Activated T-helper 1 cell treated with anti-CD3 and anti-CD28 coated beads, Interleukin-12 subunit alpha, Interleukin-12 subunit beta, Interleukin-2, Interleukin-4 antibody, amounts not matched to agents 30 ng/mL and 10 ng/mL and 1 ng/mL, durations not matched to agents 14 hours and 24 hours and 36 hours (primary cell): ENCODE data around the gene PUM2. TPM values are rescaled to one million over a fixed set of nuclear protein-coding genes. Genes with fewer than 3 reads are reported as not detected.

Experiments
- DNase-seq: peaks from one replicate; pipeline ENCODE4 v3.0.0; 2021; ENCODE audit warnings: low spot score
- H3K27ac Mint-ChIP-seq: one replicate; pipeline ENCODE4 v1.8.0; 2021; ENCODE audit warnings: mild to moderate bottlenecking, mixed read lengths
- H3K27me3 Mint-ChIP-seq: one replicate; pipeline ENCODE4 v1.8.0; 2022; ENCODE audit warnings: mild to moderate bottlenecking, moderate library complexity, mixed read lengths; ENCODE audit not compliant: insufficient read depth
- H3K36me3 Mint-ChIP-seq: one replicate; pipeline ENCODE4 v1.8.0; 2021; ENCODE audit warnings: low read depth, mixed read lengths
- H3K4me1 Mint-ChIP-seq: one replicate; pipeline ENCODE4 v1.8.0; 2021; ENCODE audit warnings: low read depth, mixed read lengths
- H3K4me3 Mint-ChIP-seq: one replicate; pipeline ENCODE4 v1.8.0; 2021; ENCODE audit warnings: mild to moderate bottlenecking, moderate library complexity, mixed read lengths
- H3K9me3 Mint-ChIP-seq: one replicate; pipeline ENCODE4 v1.8.0; 2021; ENCODE audit warnings: mixed read lengths
- intact Hi-C: fragments of 100-400 bp; cut with micrococcal nuclease; formaldehyde crosslinking; loops from one replicate; pipeline ENCODE4 v1.15.1; 2024
- total RNA-seq: library from RNA; stranded (reverse); gene quantifications from 2 replicates; pipeline ENCODE4 v1.2.3, GENCODE V29; 2022

The PUM2 gene
- total RNA-seq, 1 donor from 2014 or later = 125 TPM

- Mint-ChIP-seq H3K4me1 (no peaks in the 10 kb centered on the region), H3K4me3 (no peak overlapping the region), H3K27me3 (peaks cover 37% of the 10 kb centered on the region), H3K36me3 (no peaks in the 10 kb centered on the region), H3K27ac (no peak overlapping the region), H3K9me3 (no peaks in the 10 kb centered on the region)
- DNase-seq = no peak
- intact Hi-C loops = loop anchor here (10.0 kb wide), 1 partner anchor 425 kb away; the partner anchor contains the start of gene HS1BP3
Observed at GRCh38 chr2:20229322-20230113, 121.1 kb downstream of the PUM2 start.

DNA sequence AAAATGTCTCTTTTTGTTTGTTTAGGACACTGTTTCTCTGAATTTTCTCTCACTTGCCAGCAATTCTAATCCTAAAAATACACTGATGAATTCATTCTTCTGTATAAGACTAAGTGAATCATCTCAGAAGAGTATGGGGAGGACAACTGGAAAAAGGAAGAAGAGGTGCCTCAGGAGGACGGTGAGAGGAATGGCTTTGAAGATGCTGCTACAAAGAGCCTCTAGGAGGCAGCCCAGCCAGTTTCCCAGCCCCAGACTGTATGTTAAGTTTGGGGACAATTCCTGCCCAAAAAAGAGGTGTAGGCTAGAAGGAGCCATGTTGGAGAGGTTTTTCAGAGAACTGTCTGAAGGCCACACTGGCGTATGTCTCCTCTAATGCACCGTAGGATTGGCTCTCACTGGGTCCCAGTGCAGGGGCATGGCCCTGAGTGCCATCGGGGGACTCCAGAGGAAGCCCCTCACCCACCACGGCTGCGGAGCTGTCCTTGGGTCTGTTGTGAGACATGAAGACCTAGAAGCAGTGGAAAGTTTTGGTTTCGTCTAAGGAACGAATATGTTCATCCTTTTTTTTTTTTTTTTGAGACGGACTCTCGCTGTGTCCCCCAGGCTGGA, 122.6 kb downstream of the PUM2 start:
- Mint-ChIP-seq H3K27me3 (peaks cover 39% of the 10 kb centered on the region), H3K4me1 (no peaks in the 10 kb centered on the region), H3K9me3 (no peaks in the 10 kb centered on the region), H3K27ac (no peak overlapping the region), H3K4me3 (no peak overlapping the region), H3K36me3 (no peaks in the 10 kb centered on the region)
- intact Hi-C loops = loop anchor here (10.0 kb wide), 1 partner anchor 427 kb away; the partner anchor contains the start of gene HS1BP3
- no peak for DNase-seq

- DNase-seq = no peak
- Mint-ChIP-seq H3K27me3 (peaks cover 57% of the 10 kb centered on the region), H3K9me3 (no peaks in the 10 kb centered on the region), H3K4me3 (peak overlapping the region; percentile 26), H3K27ac (no peak overlapping the region), H3K4me1 (no peaks in the 10 kb centered on the region), H3K36me3 (no peaks in the 10 kb centered on the region)
- intact Hi-C loops = loop anchor here (10.0 kb wide), 1 partner anchor 429 kb away; the partner anchor contains the start of gene HS1BP3
Observed at GRCh38 chr2:20226152-20226545, 124.5 kb downstream of the PUM2 start.

GRCh38 chr2:20225294-20226151, 125.1 kb downstream of the PUM2 start:
- Mint-ChIP-seq H3K4me3 (peak overlapping the region; percentile 53), H3K36me3 (no peaks in the 10 kb centered on the region), H3K27ac (no peak overlapping the region), H3K27me3 (peaks cover 60% of the 10 kb centered on the region), H3K9me3 (no peaks in the 10 kb centered on the region), H3K4me1 (no peaks in the 10 kb centered on the region)
- intact Hi-C loops = loop anchor here (1.0 to 10.0 kb wide), 2 partner anchors 90 to 429 kb away; partner anchors contain the start of gene HS1BP3
- DNase-seq = peak; percentile 19

DNA sequence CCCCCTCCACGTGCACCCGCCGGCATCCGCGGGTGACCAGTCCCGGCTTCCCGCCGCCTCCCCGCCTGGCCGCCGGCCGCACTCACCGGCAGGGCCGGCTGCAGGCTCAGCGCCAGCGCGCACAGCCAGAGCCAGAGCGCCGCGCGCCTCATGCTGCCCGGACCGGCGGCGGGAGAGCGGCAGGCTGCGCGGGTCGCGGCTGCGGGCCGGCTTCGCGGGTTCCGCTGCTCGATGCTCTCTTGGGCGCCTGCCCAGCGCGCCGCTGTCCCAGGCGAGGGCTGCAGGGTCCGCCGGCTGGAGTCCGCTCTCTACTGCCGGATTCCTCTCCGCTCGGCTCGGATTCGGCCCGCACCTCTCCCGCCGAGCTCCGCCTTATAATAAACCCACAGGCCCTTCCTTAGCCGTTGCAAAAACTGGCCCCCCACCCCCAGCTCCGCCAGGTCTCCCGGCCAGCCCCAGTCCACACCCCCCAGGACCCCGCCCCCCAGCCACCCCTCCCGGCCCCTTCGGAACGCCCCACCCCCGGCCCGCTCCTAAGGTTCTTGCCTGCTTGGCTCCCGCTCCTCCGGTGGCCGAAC, 125.8 kb downstream of the PUM2 start, which contains the start of gene SDC1:
SDC1 (minus strand) TSS at position 415 of the 578 bp plus-strand sequence; CDS start at position 152, 263 bp downstream.
- H3K4me3 Mint-ChIP-seq = peak within 1 kb of the TSS; percentile 53
- DNase-seq = no peak
- H3K4me1 Mint-ChIP-seq = no peaks in the 10 kb centered on the region
- peaks cover 66% of the 10 kb centered on the region for H3K27me3 Mint-ChIP-seq
- H3K36me3 Mint-ChIP-seq = no peaks in the 10 kb centered on the region
- intact Hi-C loops = loop anchor here (1.0 to 10.0 kb wide), 2 partner anchors 90 to 430 kb away; partner anchors contain the start of gene HS1BP3
- no peaks in the 10 kb centered on the region for H3K9me3 Mint-ChIP-seq
- H3K27ac Mint-ChIP-seq = no peak within 1 kb of the TSS

GRCh38 chr2:20224164-20224715, 126.4 kb downstream of the PUM2 start:
- Mint-ChIP-seq H3K36me3 (no peaks in the 10 kb centered on the region), H3K9me3 (no peaks in the 10 kb centered on the region), H3K27ac (no peak overlapping the region), H3K4me1 (no peaks in the 10 kb centered on the region), H3K27me3 (peaks cover 60% of the 10 kb centered on the region), H3K4me3 (no peak overlapping the region)
- intact Hi-C loops = loop anchor here (10.0 kb wide), 1 partner anchor 431 kb away; the partner anchor contains the start of gene HS1BP3
- no peak for DNase-seq

DNA sequence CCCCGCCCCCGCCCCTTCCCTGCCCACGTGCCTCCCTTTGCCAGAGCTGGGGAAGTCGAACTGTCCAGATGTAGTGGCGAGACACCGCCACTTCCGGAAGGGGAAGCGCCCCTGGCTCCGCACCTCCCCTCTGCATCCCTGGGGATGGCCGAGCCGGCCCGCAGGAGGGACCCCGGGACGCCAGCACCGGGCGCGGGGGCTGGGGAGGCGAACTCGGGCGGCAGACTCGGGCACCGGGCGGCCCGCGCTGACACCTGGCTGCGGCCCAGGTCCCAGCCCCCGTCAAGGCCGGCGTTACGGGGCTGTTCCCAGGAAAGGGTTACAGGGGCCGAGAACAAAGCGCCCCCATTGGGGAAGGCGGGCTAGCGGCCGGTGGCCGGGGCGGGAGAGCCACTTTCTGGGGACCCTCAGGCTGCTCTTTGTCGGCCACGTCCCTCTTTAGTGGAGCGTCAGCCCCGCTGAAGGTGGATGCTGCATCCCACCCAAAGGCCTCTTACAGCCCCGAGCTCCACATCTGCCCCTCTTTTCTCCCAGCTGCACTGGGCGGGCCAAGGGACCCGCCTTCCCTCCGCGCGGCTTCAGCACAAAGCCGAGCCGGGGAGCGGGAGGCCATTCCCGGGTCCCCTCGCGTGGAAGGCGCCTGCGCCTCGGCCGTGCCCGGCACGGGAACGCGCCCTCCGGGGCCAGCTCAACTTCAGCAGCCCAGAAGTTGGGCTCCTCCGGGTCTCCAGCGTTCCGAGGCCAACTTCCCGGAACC, 127.1 kb downstream of the PUM2 start:
- no peak overlapping the region for H3K27ac Mint-ChIP-seq
- no peak overlapping the region for H3K4me3 Mint-ChIP-seq
- H3K36me3 Mint-ChIP-seq = no peaks in the 10 kb centered on the region
- H3K27me3 Mint-ChIP-seq = peaks cover 57% of the 10 kb centered on the region
- no peaks in the 10 kb centered on the region for H3K9me3 Mint-ChIP-seq
- intact Hi-C loops = loop anchor here (10.0 kb wide), 1 partner anchor 431 kb away; the partner anchor contains the start of gene HS1BP3
- DNase-seq = no peak
- H3K4me1 Mint-ChIP-seq = no peaks in the 10 kb centered on the region

- intact Hi-C loops = loop anchor here (10.0 kb wide), 1 partner anchor 432 kb away; the partner anchor contains the start of gene HS1BP3
- H3K36me3 Mint-ChIP-seq = no peaks in the 10 kb centered on the region
- no peak for DNase-seq
Observed at GRCh38 chr2:20222769-20223406, 127.8 kb downstream of the PUM2 start.

GRCh38 chr2:20222014-20222768, 128.5 kb downstream of the PUM2 start:
- Mint-ChIP-seq H3K9me3 (no peaks in the 10 kb centered on the region), H3K27me3 (peaks cover 46% of the 10 kb centered on the region), H3K27ac (no peak overlapping the region), H3K4me3 (peak overlapping the region; percentile 2), H3K4me1 (no peaks in the 10 kb centered on the region), H3K36me3 (no peaks in the 10 kb centered on the region)
- DNase-seq = no peak
- intact Hi-C loops = loop anchor here (10.0 kb wide), 1 partner anchor 433 kb away; the partner anchor contains the start of gene HS1BP3

More at GRCh38 chr2:20222769-20223406, 127.8 kb downstream of the PUM2 start:
- H3K9me3 Mint-ChIP-seq = no peaks in the 10 kb centered on the region
- no peak overlapping the region for H3K27ac Mint-ChIP-seq
- H3K27me3 Mint-ChIP-seq = peaks cover 53% of the 10 kb centered on the region
- peak overlapping the region; percentile 45 for H3K4me3 Mint-ChIP-seq
- H3K4me1 Mint-ChIP-seq = no peaks in the 10 kb centered on the region

GRCh38 chr2:20221555-20221973, 129.1 kb downstream of the PUM2 start:
- intact Hi-C loops = loop anchor here (10.0 kb wide), 1 partner anchor 433 kb away; the partner anchor contains the start of gene HS1BP3
- Mint-ChIP-seq H3K4me3 (peak overlapping the region; percentile 2), H3K27me3 (peaks cover 45% of the 10 kb centered on the region), H3K27ac (no peak overlapping the region), H3K9me3 (no peaks in the 10 kb centered on the region), H3K36me3 (no peaks in the 10 kb centered on the region), H3K4me1 (no peaks in the 10 kb centered on the region)
- no peak for DNase-seq
